GM19043 (cell line): ENCODE results near the gene GDPD1.
"Not testable (repeated sequence)": the region's sequence is repeated elsewhere in the genome, so short reads cannot be mapped to it uniquely, and the experiment has no call there.

Experiments
- ATAC-seq: cut with Tn5 transposase; IDR thresholded peaks from one replicate; pipeline ENCODE4 v1.9.1; 2021; ENCODE audit warnings: low read depth; ENCODE audit not compliant: unreplicated experiment

The GDPD1 gene

DNA sequence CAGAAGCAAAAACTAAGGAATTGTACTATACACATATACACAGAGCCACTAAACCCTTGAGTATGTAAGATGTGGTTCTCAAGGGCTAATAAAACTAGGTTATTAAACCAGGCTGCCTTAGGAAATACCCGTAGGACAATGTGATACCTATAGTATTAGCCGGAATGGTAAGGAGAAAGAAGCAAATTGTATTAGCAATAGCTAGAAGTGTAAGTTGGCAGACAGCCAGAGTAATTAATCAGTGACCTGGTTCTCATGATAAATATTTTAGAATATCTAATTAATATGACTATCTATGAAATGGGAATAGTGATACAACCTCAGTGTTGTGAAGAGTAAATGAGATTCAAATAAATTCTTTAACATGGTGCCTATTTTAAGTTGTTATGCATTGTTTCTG is 18.6 kb downstream of the GDPD1 start:
- ATAC-seq = no peak

GRCh38 chr17:59244081-59244480 is 23.8 kb downstream of the GDPD1 start:
- ATAC-seq = no peak

DNA sequence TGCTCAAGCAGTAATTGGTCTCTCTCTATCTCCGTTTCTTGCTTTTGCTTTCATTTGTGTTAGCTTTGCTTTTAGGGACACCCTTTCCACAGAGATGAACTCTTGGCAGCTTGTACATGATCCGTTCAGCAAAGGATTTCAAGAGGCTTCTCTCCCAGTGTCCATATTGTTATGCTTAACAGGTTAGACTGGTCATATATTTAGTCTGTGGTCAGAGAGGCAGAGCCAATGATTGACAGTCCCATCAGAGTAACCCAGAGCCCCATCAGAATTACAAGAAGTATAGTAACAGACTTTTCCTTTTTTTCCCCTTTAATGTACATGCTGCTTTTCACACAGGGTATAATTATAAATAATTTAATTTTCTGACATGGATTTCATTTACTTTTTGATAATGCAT is 34.4 kb downstream of the GDPD1 start:
- no peak for ATAC-seq

GRCh38 chr17:59257101-59257500 is 36.8 kb downstream of the GDPD1 start:
- no peak for ATAC-seq

DNA sequence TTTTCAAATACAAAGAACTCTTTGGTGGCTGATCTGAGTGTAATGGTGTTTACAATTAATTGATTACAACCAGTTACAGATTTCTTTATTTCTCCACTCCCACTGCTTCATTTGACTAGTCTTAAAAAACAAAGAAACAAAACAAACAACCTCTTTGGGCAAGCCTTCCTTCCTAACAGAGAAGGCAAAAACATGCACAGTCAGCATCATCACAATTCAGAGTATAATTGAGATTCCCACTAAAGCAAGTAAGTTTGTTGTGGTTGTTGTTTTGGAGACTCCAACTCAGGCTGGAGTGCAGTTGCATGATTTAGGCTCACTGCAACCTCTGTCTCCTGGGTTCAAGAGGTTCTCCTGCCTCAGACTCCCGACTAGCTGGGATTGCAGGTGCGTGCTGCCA is 40.4 kb downstream of the GDPD1 start:
- no peak for ATAC-seq

- no peak for ATAC-seq
Observed at GRCh38 chr17:59266745-59267144, 46.4 kb downstream of the GDPD1 start.

- ATAC-seq = no peak
Observed at GRCh38 chr17:59267776-59268175, 47.5 kb downstream of the GDPD1 start.

DNA sequence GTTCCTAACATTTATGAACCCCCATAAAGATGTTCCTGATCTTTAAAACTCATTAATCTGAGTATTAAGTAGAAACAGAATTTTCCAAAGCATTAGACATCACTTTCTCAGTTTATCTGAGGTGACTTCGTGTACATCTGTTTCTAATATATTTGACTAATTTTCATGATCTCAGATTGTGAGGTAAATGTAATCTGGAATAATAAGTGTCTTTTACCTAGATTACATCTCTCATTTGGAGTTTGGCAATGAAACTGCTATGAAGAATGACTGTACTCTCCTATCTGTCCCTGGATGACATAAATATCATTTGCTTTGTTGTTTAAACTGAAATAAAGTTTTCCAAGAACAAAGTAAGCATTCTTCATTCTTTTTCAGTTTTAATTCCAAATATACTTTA is 55.3 kb downstream of the GDPD1 start:
- ATAC-seq = no peak

DNA sequence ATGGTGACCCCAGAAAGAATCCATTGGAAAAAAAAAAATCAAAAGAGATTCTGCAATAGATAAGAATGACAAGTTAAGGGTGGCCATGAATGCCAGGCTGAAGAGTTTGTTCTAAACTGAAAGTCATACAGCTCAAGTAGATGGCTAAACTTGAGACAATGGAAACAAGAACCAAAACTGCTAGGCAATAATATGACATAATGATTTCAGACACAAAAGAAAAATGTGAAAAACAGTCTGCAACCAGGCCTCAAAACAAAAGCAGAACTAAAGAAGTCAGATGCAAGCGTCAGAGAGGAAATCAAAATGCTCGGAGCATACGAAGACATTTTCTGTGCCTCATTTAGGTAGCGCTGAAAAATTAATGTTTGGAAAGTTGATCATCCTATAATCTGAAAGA is 56.7 kb downstream of the GDPD1 start:
- ATAC-seq = no peak

DNA sequence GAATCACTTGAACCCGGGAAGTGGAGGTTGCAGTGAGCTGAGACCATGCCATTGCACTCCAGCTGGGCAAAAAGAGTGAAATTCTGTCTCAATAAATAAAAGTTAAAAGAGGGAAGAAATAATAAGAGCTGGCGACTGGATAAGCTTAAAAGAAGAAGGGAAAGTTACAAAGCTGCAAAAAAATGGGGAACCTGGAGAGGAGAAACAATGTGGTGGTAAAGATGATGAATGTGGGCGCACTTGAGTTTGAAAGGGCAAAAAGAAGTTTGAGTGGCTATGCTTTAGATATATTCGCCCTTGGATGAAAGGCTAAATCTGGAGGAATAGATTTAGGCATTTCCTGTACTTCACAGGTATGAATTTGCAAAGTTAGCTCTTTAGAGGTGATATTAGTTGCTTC is 58.1 kb downstream of the GDPD1 start:
- no peak for ATAC-seq

DNA sequence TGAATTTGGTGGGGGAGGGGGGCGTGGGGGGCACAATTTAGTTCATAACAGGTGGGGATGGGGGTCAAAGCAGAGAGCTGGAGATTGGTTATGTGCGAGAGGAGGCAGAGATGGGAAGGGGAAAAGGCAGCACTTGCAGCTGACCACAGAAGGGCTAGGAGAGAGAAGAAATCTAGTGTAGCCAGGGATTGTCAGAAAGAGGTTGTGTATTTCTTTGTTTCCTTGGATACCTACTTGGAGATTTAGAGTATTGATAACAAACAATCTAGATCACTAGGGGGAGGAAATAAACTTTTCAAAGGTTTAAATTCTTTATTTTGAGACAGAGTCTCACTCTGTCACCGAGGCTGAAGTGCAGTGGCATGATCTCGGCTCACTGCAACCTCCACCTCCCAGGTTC is 64.0 kb downstream of the GDPD1 start:
- ATAC-seq = no peak

GRCh38 chr17:59287452-59287851 is 67.1 kb downstream of the GDPD1 start:
- no peak for ATAC-seq

DNA sequence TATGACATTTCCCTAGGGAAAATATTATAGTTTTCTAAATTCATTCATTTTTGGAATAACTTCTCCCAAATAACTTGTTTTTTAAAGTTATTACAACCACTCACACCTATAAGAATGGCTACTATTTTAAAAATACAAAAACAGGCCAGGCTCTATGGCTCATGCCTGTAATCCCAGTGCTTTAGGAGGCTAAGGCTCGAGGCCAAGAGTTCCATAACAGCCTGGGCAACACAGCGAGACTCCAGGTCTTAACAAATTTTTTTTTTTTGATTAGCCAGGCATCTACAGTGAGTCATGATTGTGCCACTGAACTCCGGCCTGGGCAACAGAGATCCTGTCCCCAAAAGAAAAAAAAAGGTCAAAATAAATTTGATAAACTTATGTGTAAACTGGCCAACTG is 67.6 kb downstream of the GDPD1 start:
- ATAC-seq = no peak

- no peak for ATAC-seq
Observed at GRCh38 chr17:59289981-59290301, 69.6 kb downstream of the GDPD1 start.

DNA sequence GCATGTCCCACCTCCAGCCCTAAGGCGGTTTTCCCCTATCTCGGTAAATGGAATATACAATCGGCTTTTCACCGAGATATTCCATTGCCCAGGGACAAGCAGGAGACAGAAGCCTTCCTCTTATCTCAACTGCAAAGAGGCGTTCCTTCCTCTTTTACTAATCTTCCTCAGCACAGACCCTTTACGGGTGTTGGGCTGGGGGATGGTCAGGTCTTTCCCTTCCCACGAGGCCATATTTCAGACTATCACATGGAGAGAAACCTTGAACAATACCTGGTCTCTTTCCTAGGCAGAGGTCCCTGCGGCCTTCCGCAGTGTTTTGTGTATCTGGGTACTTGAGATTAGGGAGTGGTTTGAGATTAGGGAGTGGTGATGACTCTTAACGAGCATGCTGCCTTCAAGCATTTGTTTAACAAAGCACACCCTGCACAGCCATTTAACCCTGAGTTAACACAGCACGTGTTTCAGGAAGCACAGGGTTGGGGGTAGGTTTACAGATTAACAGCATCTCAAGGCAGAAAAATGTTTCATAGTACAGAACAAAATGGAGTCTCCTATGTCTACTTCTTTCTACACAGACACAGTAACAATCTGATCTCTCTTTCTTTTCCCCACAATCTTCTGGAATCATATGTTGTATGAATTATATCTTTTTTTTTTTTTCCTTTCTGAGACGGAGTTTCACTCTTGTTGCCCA is 70.1 kb downstream of the GDPD1 start:
- ATAC-seq = not testable (repeated sequence)

DNA sequence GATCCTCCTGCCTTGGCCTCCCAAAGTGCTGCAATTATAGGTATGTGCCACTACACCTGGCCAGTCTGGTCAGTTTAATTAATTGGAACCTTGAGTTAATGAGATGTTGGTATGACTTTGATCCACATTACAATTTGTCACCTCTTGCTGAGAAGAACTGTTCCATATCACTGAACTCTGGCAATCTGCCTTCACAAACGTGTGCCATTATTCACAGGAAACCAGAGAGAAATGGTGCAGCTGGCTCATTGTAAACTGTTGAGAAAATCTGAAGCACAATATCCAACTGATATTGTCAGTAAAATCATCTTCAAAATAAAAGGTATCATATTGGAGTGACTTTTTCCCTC is 71.8 kb downstream of the GDPD1 start:
- no peak for ATAC-seq

DNA sequence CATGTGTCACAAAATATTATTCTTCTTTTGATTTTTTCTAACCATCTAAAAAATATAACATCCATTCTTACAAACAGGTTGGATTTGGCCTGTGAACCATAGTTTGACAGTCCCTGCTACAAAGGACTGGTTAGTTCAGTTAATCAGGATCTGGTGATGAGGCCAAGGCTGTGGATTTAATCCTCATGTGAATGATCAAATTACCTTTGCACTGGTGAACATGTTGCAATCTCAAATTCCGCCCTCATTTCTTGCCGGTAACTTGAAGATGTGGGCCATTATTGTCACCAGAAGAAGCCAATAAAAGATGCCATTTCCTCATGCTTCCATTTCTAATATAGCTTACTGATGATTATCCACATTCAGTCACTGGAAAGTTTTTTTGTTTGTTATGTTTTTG is 75.9 kb downstream of the GDPD1 start:
- ATAC-seq = no peak

DNA sequence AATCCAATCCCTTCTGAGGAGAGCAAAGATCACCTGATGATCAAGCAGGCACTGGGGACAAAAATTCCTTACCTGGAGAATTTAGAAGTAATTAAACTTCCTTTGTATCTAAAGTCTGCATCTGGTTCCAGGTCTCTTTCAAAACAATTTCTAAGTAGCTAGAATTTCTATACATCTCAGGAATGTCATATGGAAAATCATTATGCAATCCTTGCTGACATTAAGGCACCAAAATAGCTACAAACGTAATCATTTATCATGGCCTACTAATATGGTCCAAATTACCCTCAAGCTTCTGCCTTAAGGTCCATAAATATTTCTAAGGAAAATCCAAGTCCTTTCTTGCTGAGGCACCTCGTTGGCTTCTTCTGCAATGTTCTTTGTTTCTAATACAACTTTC is 78.2 kb downstream of the GDPD1 start:
- ATAC-seq = no peak

GRCh38 chr17:59299400-59300092 is 79.2 kb downstream of the GDPD1 start:
- no peak for ATAC-seq

GRCh38 chr17:59300941-59301340 is 80.6 kb downstream of the GDPD1 start:
- ATAC-seq = no peak

- no peak for ATAC-seq
Observed at GRCh38 chr17:59304811-59305210, 84.5 kb downstream of the GDPD1 start.

GRCh38 chr17:59310263-59310920 is 90.1 kb downstream of the GDPD1 start:
- ATAC-seq = no peak
